RPMI8226 (cell line): ENCODE results near the gene PTPRA.
"Not testable (repeated sequence)": the region's sequence is repeated elsewhere in the genome, so short reads cannot be mapped to it uniquely, and the experiment has no call there.

Experiments used
- DNase-seq: peaks from one replicate; pipeline ENCODE4 v3.0.0-alpha.2; 2015

Gene PTPRA

GRCh38 chr20:3045816-3046676 lies 172.8 kb downstream of the PTPRA start, which contains the start of gene MRPS26:
Gene MRPS26 (plus strand): TSS chr20:3046052. CDS start chr20:3046069, 17 bp downstream.
- peak; percentile 95 for DNase-seq

- peak; percentile 28 for DNase-seq
Measured at GRCh38 chr20:3046677-3047462, 173.6 kb downstream of the PTPRA start.

GRCh38 chr20:3047486-3048419 lies 174.5 kb downstream of the PTPRA start:
- DNase-seq = no peak

GRCh38 chr20:3051385-3052019 lies 178.2 kb downstream of the PTPRA start:
- peak; percentile 74 for DNase-seq

- no peak for DNase-seq
Measured at GRCh38 chr20:3059489-3059888, 186.2 kb downstream of the PTPRA start.

- not testable (repeated sequence) for DNase-seq
Measured at GRCh38 chr20:3064119-3064518, 190.8 kb downstream of the PTPRA start.

- no peak for DNase-seq
Measured at GRCh38 chr20:3067139-3068014, 194.1 kb downstream of the PTPRA start.

GRCh38 chr20:3068075-3068474 lies 194.8 kb downstream of the PTPRA start:
- DNase-seq = no peak

- DNase-seq = peak; percentile 73
Measured at GRCh38 chr20:3068986-3069900, 196.0 kb downstream of the PTPRA start.

- DNase-seq = no peak
Measured at GRCh38 chr20:3070725-3071124, 197.4 kb downstream of the PTPRA start.

GRCh38 chr20:3071266-3071609 lies 198.0 kb downstream of the PTPRA start:
- DNase-seq = no peak

GRCh38 chr20:3071610-3072529 lies 198.6 kb downstream of the PTPRA start, which contains the start of gene OXT:
Gene OXT (plus strand): TSS chr20:3071620. CDS start chr20:3071656, 36 bp downstream.
- DNase-seq = no peak

- DNase-seq = no peak
Measured at GRCh38 chr20:3072530-3073250, 199.4 kb downstream of the PTPRA start.

GRCh38 chr20:3073251-3073643 lies 200.0 kb downstream of the PTPRA start:
- DNase-seq = not testable (repeated sequence)

- DNase-seq = peak; percentile 82
Measured at GRCh38 chr20:3074812-3075211, 201.5 kb downstream of the PTPRA start.

- not testable (repeated sequence) for DNase-seq
Measured at GRCh38 chr20:3075315-3075714, 202.0 kb downstream of the PTPRA start.

GRCh38 chr20:3077618-3078134 lies 204.4 kb downstream of the PTPRA start:
- no peak for DNase-seq

GRCh38 chr20:3080939-3081388 lies 207.7 kb downstream of the PTPRA start:
- DNase-seq = no peak
